Keratinocyte (primary cell): ENCODE data around the gene CHCHD2.

Experiments
- EZH2 ChIP-seq: IDR thresholded peaks from one replicate; pipeline ENCODE4 v1.6.1; 2012; ENCODE audit warnings: inconsistent platforms, mild to moderate bottlenecking, low read length, moderate library complexity
- TF ChIP-seq, protein P1 (sequence below), 3 experiments: IDR thresholded peaks in 1 of 3; conservative IDR thresholded peaks in 1 of 3; optimal IDR thresholded peaks in 1 of 3; 2 replicates in 2 of 3; 3 replicates in 1 of 3; pipeline versions ENCODE3 to v1.5.1; 2011; ENCODE audit warnings: low read length in 3 of 3, mild to moderate bottlenecking in 3 of 3, moderate library complexity in 2 of 3, control low read depth in 1 of 3, inconsistent platforms in 1 of 3; ENCODE audit not compliant: insufficient read depth in 2 of 3; ENCODE audit errors: extremely low read depth in 1 of 3

DNA sequence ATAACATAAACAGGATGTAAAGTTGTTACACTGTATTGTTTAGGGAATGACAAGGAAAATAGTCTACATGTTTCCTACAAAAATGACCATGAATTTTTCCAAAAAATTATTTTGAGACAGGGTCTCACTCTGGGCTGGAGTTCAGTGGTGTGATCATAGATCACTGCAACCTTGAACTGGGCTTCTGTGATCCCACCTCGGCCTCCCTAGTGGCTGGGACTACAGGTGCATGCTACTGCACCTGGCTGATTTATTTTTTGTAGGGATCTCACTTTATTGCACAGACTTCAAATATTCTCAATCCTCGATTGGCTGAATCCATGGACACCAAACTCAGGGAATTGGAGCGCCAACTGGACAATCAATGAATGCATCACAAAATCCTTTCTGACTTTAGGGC is 6.6 kb downstream of the CHCHD2 start:
- TF ChIP-seq, protein P1, sequence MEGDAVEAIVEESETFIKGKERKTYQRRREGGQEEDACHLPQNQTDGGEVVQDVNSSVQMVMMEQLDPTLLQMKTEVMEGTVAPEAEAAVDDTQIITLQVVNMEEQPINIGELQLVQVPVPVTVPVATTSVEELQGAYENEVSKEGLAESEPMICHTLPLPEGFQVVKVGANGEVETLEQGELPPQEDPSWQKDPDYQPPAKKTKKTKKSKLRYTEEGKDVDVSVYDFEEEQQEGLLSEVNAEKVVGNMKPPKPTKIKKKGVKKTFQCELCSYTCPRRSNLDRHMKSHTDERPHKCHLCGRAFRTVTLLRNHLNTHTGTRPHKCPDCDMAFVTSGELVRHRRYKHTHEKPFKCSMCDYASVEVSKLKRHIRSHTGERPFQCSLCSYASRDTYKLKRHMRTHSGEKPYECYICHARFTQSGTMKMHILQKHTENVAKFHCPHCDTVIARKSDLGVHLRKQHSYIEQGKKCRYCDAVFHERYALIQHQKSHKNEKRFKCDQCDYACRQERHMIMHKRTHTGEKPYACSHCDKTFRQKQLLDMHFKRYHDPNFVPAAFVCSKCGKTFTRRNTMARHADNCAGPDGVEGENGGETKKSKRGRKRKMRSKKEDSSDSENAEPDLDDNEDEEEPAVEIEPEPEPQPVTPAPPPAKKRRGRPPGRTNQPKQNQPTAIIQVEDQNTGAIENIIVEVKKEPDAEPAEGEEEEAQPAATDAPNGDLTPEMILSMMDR (optimal IDR thresholded peaks at IDR 0.05 in 1 of 3, IDR thresholded peaks at IDR 0.05 in 1 of 3, conservative IDR thresholded peaks at IDR 0.05 in 1 of 3; ENCODE audit: extremely low read depth in 1 of 3, insufficient read depth in 2 of 3, low read length in 3 of 3): no peak
- no peak for TF ChIP-seq EZH2
